ENCODE data around the gene EVX1. TPM values are rescaled to one million over a fixed set of nuclear protein-coding genes. Genes with fewer than 3 reads are reported as not detected.

The EVX1 gene
- polyA plus RNA-seq, 1 donor from 2014 or later, result not detected

GRCh38 chr7:27212497-27213432, 29.8 kb upstream of the EVX1 start:
- H3K4me3 Mint-ChIP-seq, result peak overlapping the region in 1 of 4 donors; percentile 84
- H3K4me1 Mint-ChIP-seq, result peaks cover 4 to 10% (median 6%) of the 10 kb centered on the region in 3 donors
- no peaks in the 10 kb centered on the region for H3K36me3 Mint-ChIP-seq
- H3K27ac Mint-ChIP-seq, result no peak overlapping the region
- no peaks in the 10 kb centered on the region for H3K9me3 Mint-ChIP-seq
- peaks cover 72% of the 10 kb centered on the region for H3K27me3 Mint-ChIP-seq

GRCh38 chr7:27213433-27214238, 29.0 kb upstream of the EVX1 start:
- H3K27ac Mint-ChIP-seq, result peak overlapping the region in 2 of 3 donors; percentile 5 to 80
- H3K4me1 Mint-ChIP-seq, result peaks cover 4 to 10% (median 6%) of the 10 kb centered on the region in 3 donors
- H3K27me3 Mint-ChIP-seq, result peaks cover 68% of the 10 kb centered on the region
- H3K4me3 Mint-ChIP-seq, result peak overlapping the region in 2 of 4 donors; percentile 17 to 76
- H3K9me3 Mint-ChIP-seq, result no peaks in the 10 kb centered on the region
- H3K36me3 Mint-ChIP-seq, result no peaks in the 10 kb centered on the region

- peaks cover 2% of the 10 kb centered on the region for H3K36me3 Mint-ChIP-seq
- H3K4me3 Mint-ChIP-seq, result peak overlapping the region in 1 of 4 donors; percentile 30
Observed at GRCh38 chr7:27214239-27214950, 28.2 kb upstream of the EVX1 start.

GRCh38 chr7:27215356-27215755, 27.2 kb upstream of the EVX1 start:
- peaks cover 2% of the 10 kb centered on the region for H3K36me3 Mint-ChIP-seq
- no peaks in the 10 kb centered on the region for H3K9me3 Mint-ChIP-seq
- peak overlapping the region in 1 of 3 donors; percentile 53 for H3K27ac Mint-ChIP-seq
- peak overlapping the region in 1 of 4 donors; percentile 66 for H3K4me3 Mint-ChIP-seq
- H3K27me3 Mint-ChIP-seq, result peaks cover 70% of the 10 kb centered on the region
- H3K4me1 Mint-ChIP-seq, result peaks cover 7 to 9% (median 8%) of the 10 kb centered on the region in 3 donors

More at GRCh38 chr7:27214239-27214950, 28.2 kb upstream of the EVX1 start:
- no peaks in the 10 kb centered on the region for H3K9me3 Mint-ChIP-seq
- peaks cover 5 to 10% (median 6%) of the 10 kb centered on the region in 3 donors for H3K4me1 Mint-ChIP-seq
- H3K27ac Mint-ChIP-seq, result no peak overlapping the region
- H3K27me3 Mint-ChIP-seq, result peaks cover 70% of the 10 kb centered on the region

- Mint-ChIP-seq H3K4me1 (peaks cover 0 to 5% (median 5%) of the 10 kb centered on the region in 3 donors), H3K9me3 (peaks cover 0 to 2% (median 0%) of the 10 kb centered on the region in 3 donors), H3K4me3 (no peak overlapping the region)
Observed at GRCh38 chr7:27217951-27218350, 24.7 kb upstream of the EVX1 start.

GRCh38 chr7:27219821-27220220, 22.8 kb upstream of the EVX1 start:
- peaks cover 0 to 5% (median 5%) of the 10 kb centered on the region in 3 donors for H3K4me1 Mint-ChIP-seq
- no peak overlapping the region for H3K27ac Mint-ChIP-seq
- peaks cover 63% of the 10 kb centered on the region for H3K27me3 Mint-ChIP-seq
- H3K4me3 Mint-ChIP-seq, result peak overlapping the region in 1 of 4 donors; percentile 81
- H3K9me3 Mint-ChIP-seq, result peaks cover 0 to 2% (median 0%) of the 10 kb centered on the region in 3 donors
- peaks cover 2% of the 10 kb centered on the region for H3K36me3 Mint-ChIP-seq

More at GRCh38 chr7:27217951-27218350, 24.7 kb upstream of the EVX1 start:
- Mint-ChIP-seq H3K27me3 (peaks cover 67% of the 10 kb centered on the region), H3K36me3 (peaks cover 2% of the 10 kb centered on the region), H3K27ac (no peak overlapping the region)

GRCh38 chr7:27220440-27220955, 22.1 kb upstream of the EVX1 start:
- peaks cover 2% of the 10 kb centered on the region for H3K36me3 Mint-ChIP-seq
- peaks cover 0 to 5% (median 5%) of the 10 kb centered on the region in 3 donors for H3K4me1 Mint-ChIP-seq
- H3K9me3 Mint-ChIP-seq, result peaks cover 0 to 2% (median 0%) of the 10 kb centered on the region in 3 donors
- H3K4me3 Mint-ChIP-seq, result peak overlapping the region in 1 of 4 donors; percentile 10
- H3K27ac Mint-ChIP-seq, result no peak overlapping the region
- H3K27me3 Mint-ChIP-seq, result peaks cover 63% of the 10 kb centered on the region

GRCh38 chr7:27221201-27221797, 21.3 kb upstream of the EVX1 start:
- H3K27ac Mint-ChIP-seq, result no peak overlapping the region
- peaks cover 0 to 2% (median 0%) of the 10 kb centered on the region in 3 donors for H3K9me3 Mint-ChIP-seq
- peaks cover 2% of the 10 kb centered on the region for H3K36me3 Mint-ChIP-seq
- H3K4me1 Mint-ChIP-seq, result peaks cover 0 to 5% (median 5%) of the 10 kb centered on the region in 3 donors
- peak overlapping the region in 2 of 4 donors; percentile 10 to 42 for H3K4me3 Mint-ChIP-seq
- H3K27me3 Mint-ChIP-seq, result peaks cover 61% of the 10 kb centered on the region

- Mint-ChIP-seq H3K36me3 (peaks cover under 1% of the 10 kb centered on the region), H3K9me3 (peaks cover 0 to 2% (median 0%) of the 10 kb centered on the region in 3 donors), H3K4me1 (peaks cover 0 to 5% (median 3%) of the 10 kb centered on the region in 3 donors), H3K4me3 (no peak overlapping the region), H3K27me3 (peaks cover 61% of the 10 kb centered on the region), H3K27ac (no peak overlapping the region)
Observed at GRCh38 chr7:27223941-27224575, 18.5 kb upstream of the EVX1 start.

GRCh38 chr7:27224983-27225934, 17.3 kb upstream of the EVX1 start:
- Mint-ChIP-seq H3K36me3 (no peaks in the 10 kb centered on the region), H3K4me3 (no peak overlapping the region), H3K27ac (peak overlapping the region in 1 of 3 donors; percentile 24), H3K9me3 (peaks cover 0 to 2% (median 0%) of the 10 kb centered on the region in 3 donors), H3K4me1 (no peaks in the 10 kb centered on the region), H3K27me3 (peaks cover 51% of the 10 kb centered on the region)

GRCh38 chr7:27229448-27229847, 13.2 kb upstream of the EVX1 start:
- H3K9me3 Mint-ChIP-seq, result no peaks in the 10 kb centered on the region
- no peak overlapping the region for H3K4me3 Mint-ChIP-seq
- no peaks in the 10 kb centered on the region for H3K36me3 Mint-ChIP-seq
- H3K4me1 Mint-ChIP-seq, result no peaks in the 10 kb centered on the region
- peaks cover 32% of the 10 kb centered on the region for H3K27me3 Mint-ChIP-seq
- no peak overlapping the region for H3K27ac Mint-ChIP-seq

GRCh38 chr7:27235387-27236311, 7.0 kb upstream of the EVX1 start:
- H3K4me3 Mint-ChIP-seq, result peak overlapping the region in 3 of 4 donors; percentile 46 to 82 (median 65)

More at GRCh38 chr7:27235387-27236311, 7.0 kb upstream of the EVX1 start:
- H3K4me1 Mint-ChIP-seq, result peaks cover 0 to 18% (median 6%) of the 10 kb centered on the region in 3 donors
- peak overlapping the region in 2 of 3 donors; percentile 28 to 34 for H3K27ac Mint-ChIP-seq
- H3K9me3 Mint-ChIP-seq, result no peaks in the 10 kb centered on the region
- peaks cover 60% of the 10 kb centered on the region for H3K27me3 Mint-ChIP-seq
- no peaks in the 10 kb centered on the region for H3K36me3 Mint-ChIP-seq

All from IgD-negative memory B cell (primary cell).